BE2C (cell line): ENCODE results near the gene HUNK.

ENCODE experiments used
- DNase-seq: peaks from one replicate; pipeline ENCODE4 v3.0.0-alpha.2; 2020
- H3K27me3 ChIP-seq: fragments of 250-450 bp; sonication (Bioruptor Pico); 2 replicates; pipeline ENCODE4 v1.5.1; 2020; ENCODE audit warnings: mild to moderate bottlenecking
- H3K36me3 ChIP-seq: fragments of 250-450 bp; sonication (Bioruptor Pico); 2 replicates; pipeline ENCODE4 v1.5.1; 2020; ENCODE audit warnings: mild to moderate bottlenecking
- H3K4me1 ChIP-seq: fragments of 250-450 bp; sonication (Bioruptor Pico); 2 replicates; pipeline ENCODE4 v1.5.1; 2020
- H3K4me3 ChIP-seq: 2 replicates; pipeline ENCODE4 v1.5.1; 2011; ENCODE audit warnings: low read depth, low read length
- H3K9me3 ChIP-seq: fragments of 250-450 bp; sonication (Bioruptor Pico); 2 replicates; pipeline ENCODE4 v1.5.1; 2020
- TF ChIP-seq, protein P1 (sequence below): IDR thresholded peaks from 2 replicates; pipeline ENCODE4 v1.5.1; 2012; ENCODE audit warnings: mild to moderate bottlenecking, low read depth, low read length

Gene HUNK

DNA sequence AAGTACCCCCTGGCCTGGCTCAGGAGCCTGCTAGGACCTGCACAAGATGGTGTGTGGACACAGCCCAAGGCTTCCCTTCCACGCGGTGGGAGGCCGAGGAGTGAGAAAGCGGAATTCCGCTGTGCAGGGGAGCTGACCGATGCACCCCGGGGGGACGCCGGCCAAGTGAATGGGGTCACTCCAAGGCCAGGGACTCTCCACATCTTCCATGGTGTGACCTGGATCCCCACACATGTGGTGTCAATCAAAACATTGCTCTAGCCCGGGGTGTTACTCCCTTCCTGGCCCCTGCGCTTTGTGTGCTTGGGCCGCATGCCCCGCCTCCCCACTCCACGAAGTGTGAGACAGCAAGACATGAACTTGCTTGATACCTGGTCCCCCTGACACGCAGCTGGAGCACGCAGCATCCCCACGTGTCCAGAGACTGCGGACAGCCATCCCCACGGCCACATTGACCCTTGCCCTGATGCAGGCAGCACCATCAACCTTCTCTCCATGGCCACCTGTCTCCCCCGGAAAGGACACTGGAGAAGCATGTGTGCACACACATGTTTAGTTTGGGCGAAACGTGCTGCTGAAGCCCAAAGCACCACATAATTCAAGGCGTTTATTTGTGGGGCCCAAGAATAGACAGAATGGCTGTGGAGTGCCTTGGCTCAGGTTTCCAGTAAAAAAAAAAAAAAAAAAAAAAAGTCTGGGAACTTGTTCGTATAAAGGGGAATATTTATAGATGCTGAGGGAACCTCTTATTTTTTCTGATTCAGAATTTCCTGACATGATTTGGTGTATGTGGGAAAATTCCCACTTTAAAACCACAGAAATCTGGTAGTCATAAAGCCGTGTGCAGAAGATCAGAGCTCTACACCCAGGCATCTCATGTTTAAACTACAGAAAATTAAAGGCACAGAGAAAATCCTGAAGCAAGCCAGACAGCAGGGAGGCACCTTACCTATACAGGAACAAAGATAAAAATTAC is 171.7 kb downstream of the HUNK start:
- TF ChIP-seq, protein P1, sequence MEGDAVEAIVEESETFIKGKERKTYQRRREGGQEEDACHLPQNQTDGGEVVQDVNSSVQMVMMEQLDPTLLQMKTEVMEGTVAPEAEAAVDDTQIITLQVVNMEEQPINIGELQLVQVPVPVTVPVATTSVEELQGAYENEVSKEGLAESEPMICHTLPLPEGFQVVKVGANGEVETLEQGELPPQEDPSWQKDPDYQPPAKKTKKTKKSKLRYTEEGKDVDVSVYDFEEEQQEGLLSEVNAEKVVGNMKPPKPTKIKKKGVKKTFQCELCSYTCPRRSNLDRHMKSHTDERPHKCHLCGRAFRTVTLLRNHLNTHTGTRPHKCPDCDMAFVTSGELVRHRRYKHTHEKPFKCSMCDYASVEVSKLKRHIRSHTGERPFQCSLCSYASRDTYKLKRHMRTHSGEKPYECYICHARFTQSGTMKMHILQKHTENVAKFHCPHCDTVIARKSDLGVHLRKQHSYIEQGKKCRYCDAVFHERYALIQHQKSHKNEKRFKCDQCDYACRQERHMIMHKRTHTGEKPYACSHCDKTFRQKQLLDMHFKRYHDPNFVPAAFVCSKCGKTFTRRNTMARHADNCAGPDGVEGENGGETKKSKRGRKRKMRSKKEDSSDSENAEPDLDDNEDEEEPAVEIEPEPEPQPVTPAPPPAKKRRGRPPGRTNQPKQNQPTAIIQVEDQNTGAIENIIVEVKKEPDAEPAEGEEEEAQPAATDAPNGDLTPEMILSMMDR: no peak
- DNase-seq: no peak
- Histone ChIP-seq H3K9me3 (no peaks in the 10 kb centered on the region), H3K27me3 (no peaks in the 10 kb centered on the region), H3K4me1 (no peaks in the 10 kb centered on the region), H3K4me3 (no peak overlapping the region), H3K36me3 (no peaks in the 10 kb centered on the region)

DNA sequence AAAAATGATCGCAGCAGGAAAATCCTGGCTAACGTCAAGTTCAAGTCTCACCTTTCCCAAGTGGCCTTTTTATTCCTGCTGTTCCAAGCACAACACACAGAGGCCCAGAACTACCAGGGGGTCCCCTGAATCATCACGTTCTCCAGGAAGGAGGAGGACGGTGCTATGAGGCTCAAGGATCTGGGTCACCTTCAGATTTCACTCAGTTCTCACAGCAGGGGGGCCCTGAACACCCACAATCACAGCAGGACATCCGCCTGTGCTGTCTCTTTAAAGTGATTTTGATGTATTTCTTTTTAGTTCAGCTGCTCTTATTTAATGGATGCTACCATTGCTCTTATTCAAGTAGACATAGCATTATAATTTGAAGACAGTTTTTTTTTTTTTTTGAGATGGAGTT is 173.4 kb downstream of the HUNK start:
- Histone ChIP-seq H3K4me3 (no peak overlapping the region), H3K27me3 (no peaks in the 10 kb centered on the region), H3K4me1 (no peaks in the 10 kb centered on the region), H3K36me3 (no peaks in the 10 kb centered on the region), H3K9me3 (no peaks in the 10 kb centered on the region)
- TF ChIP-seq, protein P1: no peak
- no peak for DNase-seq

DNA sequence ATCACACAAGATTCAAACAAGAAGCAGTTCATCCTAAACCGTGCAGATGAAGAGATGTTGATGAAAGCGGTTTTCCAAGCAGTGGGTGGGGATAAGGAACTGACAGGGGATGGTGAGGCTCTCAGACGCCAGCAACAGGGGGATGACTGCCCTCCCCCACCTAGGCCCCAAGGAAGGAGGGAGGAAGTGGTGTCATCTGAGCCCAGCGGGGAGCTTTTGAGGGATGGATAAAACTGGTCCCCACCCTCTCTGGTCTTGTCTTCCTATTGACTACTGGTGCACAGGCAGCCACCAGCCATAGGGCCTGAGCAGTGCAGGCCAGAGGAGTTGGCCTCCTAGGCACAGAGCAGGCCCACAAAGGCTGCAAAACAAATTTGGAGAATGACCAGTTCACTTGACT is 175.5 kb downstream of the HUNK start:
- H3K36me3 ChIP-seq: no peaks in the 10 kb centered on the region
- no peaks in the 10 kb centered on the region for H3K9me3 ChIP-seq
- no peak for DNase-seq
- H3K4me1 ChIP-seq: no peaks in the 10 kb centered on the region
- TF ChIP-seq, protein P1: no peak
- H3K4me3 ChIP-seq: no peak overlapping the region
- no peaks in the 10 kb centered on the region for H3K27me3 ChIP-seq
